Endothelial cell of umbilical vein (primary cell): ENCODE results near the gene LAMA5.

ENCODE experiments used
- GATA2 ChIP-seq: IDR thresholded peaks from 2 replicates; pipeline ENCODE4 v1.7.0; 2011; ENCODE audit warnings: low read depth, mild to moderate bottlenecking, moderate library complexity, mixed read lengths, low read length; ENCODE audit not compliant: insufficient read length, insufficient read depth
- JUN ChIP-seq: IDR thresholded peaks from 2 replicates; pipeline ENCODE4 v1.6.1; 2011; ENCODE audit warnings: borderline replicate concordance, low read depth; ENCODE audit not compliant: insufficient read length, insufficient read depth
- POLR2A ChIP-seq: IDR thresholded peaks from 2 replicates; pipeline ENCODE4 v1.6.1; 2012; ENCODE audit warnings: low read depth, mild to moderate bottlenecking, control low read depth, low read length
- TF ChIP-seq, protein P1 (sequence below), 2 donors: IDR thresholded peaks; 1 replicate in 1 of 2; 2 replicates in 1 of 2; pipeline ENCODE4 v1.5.1; 2011; ENCODE audit warnings: low read length in 2 of 2, mild to moderate bottlenecking in 2 of 2, moderate library complexity in 2 of 2, control low read depth in 1 of 2, inconsistent platforms in 1 of 2, low read depth in 1 of 2; ENCODE audit not compliant: insufficient read depth in 1 of 2; ENCODE audit errors: extremely low read depth in 1 of 2

DNA sequence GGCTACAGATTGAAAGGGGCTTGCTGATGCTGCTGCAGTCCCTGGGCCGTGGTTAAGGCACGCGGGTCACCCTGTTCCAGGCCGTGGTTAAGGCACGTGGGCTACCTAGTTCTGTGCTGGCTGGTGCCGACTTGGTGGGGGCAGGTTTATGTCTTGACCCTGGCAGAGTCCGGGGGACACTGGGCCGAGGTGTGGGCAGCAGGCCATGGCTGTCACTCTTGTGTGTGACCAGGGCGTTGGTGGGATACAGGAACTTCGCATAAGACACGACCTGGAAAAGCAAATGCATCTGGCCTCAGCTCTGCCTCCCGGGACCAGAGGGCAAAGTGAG is 26.2 kb upstream of the LAMA5 start:
- TF ChIP-seq, protein P1, sequence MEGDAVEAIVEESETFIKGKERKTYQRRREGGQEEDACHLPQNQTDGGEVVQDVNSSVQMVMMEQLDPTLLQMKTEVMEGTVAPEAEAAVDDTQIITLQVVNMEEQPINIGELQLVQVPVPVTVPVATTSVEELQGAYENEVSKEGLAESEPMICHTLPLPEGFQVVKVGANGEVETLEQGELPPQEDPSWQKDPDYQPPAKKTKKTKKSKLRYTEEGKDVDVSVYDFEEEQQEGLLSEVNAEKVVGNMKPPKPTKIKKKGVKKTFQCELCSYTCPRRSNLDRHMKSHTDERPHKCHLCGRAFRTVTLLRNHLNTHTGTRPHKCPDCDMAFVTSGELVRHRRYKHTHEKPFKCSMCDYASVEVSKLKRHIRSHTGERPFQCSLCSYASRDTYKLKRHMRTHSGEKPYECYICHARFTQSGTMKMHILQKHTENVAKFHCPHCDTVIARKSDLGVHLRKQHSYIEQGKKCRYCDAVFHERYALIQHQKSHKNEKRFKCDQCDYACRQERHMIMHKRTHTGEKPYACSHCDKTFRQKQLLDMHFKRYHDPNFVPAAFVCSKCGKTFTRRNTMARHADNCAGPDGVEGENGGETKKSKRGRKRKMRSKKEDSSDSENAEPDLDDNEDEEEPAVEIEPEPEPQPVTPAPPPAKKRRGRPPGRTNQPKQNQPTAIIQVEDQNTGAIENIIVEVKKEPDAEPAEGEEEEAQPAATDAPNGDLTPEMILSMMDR (IDR thresholded peaks at IDR 0.05; ENCODE audit: extremely low read depth in 1 of 2, insufficient read depth in 1 of 2, low read depth in 1 of 2, low read length in 2 of 2) = no peak
- TF ChIP-seq JUN (no peak), GATA2 (no peak), POLR2A (no peak)
